DND-41 (cell line): ENCODE measurements around the gene FARP2.

Source experiments
- EZH2 ChIP-seq: IDR thresholded peaks from 3 replicates; pipeline ENCODE4 v1.6.1; 2012; ENCODE audit warnings: borderline replicate concordance, low read depth, mild to moderate bottlenecking, moderate library complexity, low read length, inconsistent platforms; ENCODE audit not compliant: severe bottlenecking
- TF ChIP-seq, protein P1 (sequence below): IDR thresholded peaks from 2 replicates; pipeline ENCODE4 v1.5.1; 2012; ENCODE audit warnings: borderline replicate concordance, low read length, moderate library complexity, mild to moderate bottlenecking; ENCODE audit not compliant: poor library complexity, severe bottlenecking; ENCODE audit errors: extremely low read depth

DNA sequence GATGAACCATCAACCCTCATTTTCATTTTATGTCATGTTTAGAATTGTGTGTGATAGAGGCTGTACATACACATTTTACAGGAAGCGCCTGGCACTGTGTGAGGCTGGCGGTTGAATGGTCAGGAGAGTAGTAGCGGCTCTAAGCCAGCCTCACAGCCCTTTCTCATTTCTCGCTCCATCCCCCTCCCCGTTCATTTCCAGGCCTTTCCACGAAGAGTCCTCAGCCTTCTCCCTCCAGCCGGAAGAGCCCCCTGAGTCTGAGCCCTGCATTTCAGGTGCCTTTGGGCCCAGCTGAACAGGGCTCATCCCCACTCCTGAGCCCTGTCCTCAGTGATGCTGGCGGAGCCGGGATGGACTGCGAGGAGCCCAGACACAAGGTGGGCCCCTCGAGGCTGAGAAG lies 100.5 kb downstream of the FARP2 start:
- TF ChIP-seq, protein P1, sequence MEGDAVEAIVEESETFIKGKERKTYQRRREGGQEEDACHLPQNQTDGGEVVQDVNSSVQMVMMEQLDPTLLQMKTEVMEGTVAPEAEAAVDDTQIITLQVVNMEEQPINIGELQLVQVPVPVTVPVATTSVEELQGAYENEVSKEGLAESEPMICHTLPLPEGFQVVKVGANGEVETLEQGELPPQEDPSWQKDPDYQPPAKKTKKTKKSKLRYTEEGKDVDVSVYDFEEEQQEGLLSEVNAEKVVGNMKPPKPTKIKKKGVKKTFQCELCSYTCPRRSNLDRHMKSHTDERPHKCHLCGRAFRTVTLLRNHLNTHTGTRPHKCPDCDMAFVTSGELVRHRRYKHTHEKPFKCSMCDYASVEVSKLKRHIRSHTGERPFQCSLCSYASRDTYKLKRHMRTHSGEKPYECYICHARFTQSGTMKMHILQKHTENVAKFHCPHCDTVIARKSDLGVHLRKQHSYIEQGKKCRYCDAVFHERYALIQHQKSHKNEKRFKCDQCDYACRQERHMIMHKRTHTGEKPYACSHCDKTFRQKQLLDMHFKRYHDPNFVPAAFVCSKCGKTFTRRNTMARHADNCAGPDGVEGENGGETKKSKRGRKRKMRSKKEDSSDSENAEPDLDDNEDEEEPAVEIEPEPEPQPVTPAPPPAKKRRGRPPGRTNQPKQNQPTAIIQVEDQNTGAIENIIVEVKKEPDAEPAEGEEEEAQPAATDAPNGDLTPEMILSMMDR, result no peak
- TF ChIP-seq EZH2, result no peak
